Loucy (cell line): ENCODE measurements around the gene MSANTD7.

Experiments
- EZH2phosphoT487 ChIP-seq: fragments of 200-600 bp; IDR thresholded peaks from 2 replicates; pipeline ENCODE4 v1.6.1; 2018; ENCODE audit warnings: antibody characterized with exemption, mild to moderate bottlenecking, moderate library complexity, borderline replicate concordance
- TF ChIP-seq, protein P1 (sequence below): fragments of 200-600 bp; sonication (generic); conservative IDR thresholded peaks from 2 replicates; pipeline ENCODE4 v1.5.1; 2014; ENCODE audit warnings: mild to moderate bottlenecking, antibody characterized with exemption, low read length

DNA sequence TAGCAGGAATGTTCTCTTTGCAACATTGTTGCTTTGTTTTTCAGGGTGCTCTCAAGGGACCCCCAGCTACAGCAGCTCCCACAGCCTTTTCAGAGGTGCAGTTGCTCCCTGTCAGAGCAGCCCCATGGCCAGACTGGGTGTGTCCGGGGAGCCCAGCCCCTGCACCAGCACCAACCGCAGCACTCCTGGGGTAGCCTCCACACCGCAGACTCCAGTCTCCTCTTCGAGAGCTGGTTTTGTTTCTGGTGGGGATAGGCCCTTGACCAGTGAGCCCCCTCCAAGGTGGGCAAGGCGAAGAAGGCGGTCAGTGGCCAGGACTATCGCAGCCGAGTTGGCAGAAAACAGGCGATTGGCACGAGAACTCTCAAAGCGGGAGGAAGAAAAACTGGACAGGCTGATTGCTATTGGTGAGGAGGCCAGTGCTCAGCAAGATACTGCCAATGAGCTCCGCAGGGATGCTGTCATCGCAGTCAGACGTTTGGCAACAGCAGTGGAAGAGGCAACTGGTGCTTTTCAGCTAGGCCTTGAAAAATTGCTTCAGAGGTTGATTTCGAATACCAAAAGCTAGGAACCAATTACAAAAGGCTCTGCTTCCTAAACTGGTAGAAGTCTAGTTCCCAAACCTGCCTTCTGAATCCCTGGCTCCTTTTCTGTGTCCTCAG, 5.4 kb downstream of the MSANTD7 start:
- TF ChIP-seq, protein P1, sequence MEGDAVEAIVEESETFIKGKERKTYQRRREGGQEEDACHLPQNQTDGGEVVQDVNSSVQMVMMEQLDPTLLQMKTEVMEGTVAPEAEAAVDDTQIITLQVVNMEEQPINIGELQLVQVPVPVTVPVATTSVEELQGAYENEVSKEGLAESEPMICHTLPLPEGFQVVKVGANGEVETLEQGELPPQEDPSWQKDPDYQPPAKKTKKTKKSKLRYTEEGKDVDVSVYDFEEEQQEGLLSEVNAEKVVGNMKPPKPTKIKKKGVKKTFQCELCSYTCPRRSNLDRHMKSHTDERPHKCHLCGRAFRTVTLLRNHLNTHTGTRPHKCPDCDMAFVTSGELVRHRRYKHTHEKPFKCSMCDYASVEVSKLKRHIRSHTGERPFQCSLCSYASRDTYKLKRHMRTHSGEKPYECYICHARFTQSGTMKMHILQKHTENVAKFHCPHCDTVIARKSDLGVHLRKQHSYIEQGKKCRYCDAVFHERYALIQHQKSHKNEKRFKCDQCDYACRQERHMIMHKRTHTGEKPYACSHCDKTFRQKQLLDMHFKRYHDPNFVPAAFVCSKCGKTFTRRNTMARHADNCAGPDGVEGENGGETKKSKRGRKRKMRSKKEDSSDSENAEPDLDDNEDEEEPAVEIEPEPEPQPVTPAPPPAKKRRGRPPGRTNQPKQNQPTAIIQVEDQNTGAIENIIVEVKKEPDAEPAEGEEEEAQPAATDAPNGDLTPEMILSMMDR: no peak
- no peak for TF ChIP-seq EZH2phosphoT487
